CD4-positive, alpha-beta T cell treated with Interferon gamma for 1 hour (primary cell): Measurements from ENCODE around the gene RNF215.
"Not testable (repeated sequence)": the region's sequence is repeated elsewhere in the genome, so short reads cannot be mapped to it uniquely, and the experiment has no call there.

Experiments used
- DNase-seq: peaks from one replicate; pipeline ENCODE4 v3.0.0-alpha.2; 2020

Gene RNF215

DNA sequence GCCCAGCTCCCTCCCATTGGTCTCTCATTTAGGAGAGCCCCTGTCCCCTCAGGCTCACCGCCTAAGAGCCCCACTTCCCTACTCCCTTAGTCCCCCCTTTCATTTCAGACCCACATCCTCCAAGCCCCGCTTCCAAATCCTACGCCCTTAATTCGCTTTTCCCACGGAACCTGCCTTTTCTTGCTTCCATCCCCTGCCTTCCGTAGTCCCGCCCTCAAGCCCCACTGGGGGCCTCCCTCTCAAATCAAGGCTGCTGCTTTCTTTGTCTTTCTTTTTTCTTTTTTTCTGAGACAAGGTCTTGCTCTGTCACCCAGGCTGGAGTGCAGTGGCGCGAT is 30.0 kb downstream of the RNF215 start:
- no peak for DNase-seq

DNA sequence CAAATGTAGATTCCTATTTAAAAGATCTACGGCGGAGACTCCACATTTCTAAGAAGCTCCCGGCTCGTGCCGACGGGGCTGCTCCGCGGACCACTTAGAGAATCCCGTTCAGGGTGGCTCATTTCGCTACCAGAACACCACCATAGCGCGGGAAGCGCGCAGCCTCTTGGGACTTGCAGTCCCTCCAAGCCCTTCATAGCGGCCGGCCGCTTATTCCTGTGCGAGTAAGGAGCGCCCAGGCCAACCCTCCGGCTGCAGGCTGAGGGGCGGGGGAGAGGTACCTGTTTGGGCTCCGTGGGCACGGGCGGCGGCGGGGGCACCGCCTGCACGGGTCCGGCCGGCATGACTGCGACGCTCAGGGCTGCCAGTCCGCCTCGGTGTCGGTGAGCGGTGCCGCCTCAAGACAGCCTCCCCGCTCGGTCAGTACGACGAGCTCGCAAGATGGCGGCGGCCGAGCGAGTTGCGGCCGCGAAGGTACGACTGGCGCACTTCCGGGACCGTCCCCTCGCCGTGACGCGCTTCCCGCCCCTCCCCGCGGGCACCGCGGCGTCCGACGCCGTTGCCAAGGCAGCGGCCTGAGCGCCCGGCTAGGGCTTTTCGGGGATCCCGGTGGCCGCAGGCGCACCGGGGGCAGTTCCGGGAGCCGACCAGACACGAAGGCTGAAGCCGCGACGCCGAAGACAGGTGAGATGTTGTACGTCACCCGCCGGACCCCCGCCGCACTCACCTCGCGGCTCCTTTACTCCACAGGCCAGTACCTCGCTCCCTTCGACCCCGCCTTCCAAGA is 30.6 kb downstream of the RNF215 start, which contains the start of the genes CCDC157 and SF3A1:
TSS of gene CCDC157 (plus strand) at position 559 of the 787 bp plus-strand sequence. CDS start 8,994 bp downstream, outside the sequence.
TSS of gene SF3A1 (minus strand) at position 446 of the 787 bp plus-strand sequence. CDS start at position 344, 102 bp downstream.
- peak; percentile 85 for DNase-seq

DNA sequence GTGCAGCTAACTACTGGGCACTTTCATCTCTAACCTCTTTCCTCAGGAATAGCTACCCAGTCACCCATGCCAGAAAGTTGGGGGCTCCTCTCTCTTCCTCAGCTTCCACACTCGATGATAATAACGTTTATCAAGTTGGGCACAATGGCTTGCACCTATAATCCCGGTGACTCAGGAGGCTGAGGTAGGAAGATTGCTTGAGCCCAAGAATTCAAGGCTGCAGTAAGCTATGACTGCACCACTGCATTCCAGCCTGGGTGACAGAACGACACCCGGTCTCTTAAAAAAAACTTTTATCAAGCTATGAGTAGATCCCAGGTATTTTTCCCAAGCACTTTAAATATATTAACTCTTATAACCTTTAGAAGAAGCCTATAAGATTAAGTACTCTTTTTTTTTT is 32.6 kb downstream of the RNF215 start:
- DNase-seq, result no peak

DNA sequence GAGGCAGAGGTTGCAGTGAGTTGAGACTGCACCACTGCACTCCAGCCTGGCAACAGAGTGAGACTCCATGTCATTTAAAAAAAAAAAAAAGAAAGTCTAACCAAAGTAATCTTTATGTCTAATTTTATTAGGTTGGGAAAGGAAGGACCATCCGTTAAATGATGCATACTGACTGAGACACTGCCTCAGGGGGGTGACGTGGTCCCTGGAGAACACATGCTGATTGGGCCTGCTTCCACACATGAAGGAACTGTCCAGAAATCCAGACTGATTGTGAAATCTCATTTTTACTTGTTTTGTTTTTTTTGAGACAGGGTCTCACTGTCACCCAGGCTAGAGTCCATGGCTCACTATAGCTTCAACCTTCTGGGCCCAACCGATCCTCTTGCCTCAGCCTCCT is 36.0 kb downstream of the RNF215 start:
- no peak for DNase-seq

DNA sequence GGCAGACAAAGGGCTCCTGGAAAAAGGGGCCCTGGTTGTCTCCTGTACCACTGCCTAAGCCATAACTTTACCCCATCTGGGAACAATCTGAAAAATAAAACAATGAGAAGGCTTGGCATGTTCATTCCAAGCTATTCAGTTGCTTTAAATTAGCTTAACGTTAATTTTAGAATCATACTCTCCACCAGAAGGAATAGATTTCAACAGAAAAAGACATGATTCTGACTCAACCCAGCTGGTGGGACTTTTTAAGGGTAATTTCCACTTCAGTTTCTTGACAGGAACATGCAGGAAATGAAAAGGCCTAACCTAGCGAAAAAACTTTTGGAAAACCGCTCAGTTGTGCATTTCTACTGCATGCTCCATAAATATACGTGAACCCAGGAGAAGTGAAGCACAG is 38.4 kb downstream of the RNF215 start:
- no peak for DNase-seq

DNA sequence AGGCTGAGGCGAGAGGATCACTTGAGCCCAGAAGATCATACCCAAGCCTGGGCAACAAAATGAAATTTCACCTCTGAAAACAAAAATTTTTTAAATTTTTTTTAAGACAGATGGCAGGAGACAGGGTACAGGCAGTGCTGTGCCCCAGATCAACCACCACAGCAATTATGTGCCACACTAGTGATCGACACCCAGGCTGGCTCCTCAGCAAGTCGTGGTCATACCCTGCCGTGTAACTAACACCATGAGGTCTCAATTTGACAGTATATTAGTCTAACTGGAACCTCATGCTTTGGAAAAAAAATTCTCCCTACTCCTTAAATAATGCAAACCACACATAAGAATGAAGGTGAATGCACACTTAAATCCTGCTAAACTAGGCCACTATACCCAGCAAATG is 38.8 kb downstream of the RNF215 start:
- DNase-seq, result no peak

DNA sequence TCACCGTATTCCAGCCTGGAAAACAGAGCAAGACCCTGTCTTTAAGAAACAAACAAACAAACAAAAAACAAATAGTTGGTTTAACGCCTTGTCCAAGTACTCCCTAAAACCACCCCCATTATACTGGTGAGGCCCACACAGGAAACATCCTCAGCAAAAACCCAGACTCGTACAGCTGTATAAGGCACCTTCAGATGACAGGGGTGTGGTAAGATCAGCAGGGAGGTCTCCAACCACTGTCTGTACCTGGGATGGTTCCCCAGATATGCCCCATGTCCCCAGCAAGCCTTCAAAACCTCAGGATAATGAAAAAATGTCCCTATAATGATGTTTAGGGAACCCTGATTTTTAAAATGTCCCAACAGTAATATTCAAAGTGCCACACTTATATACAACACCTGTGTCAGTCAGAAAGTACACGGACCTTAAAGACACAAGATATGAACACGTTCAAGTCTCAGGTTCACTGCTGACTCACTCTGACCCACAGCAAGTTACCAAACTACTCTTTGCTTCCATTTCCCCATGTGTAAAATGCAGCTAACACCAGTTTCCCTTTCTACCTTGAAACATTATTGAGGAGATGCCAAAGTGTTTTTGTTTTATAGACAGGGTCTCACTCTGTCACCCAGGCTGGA is 39.8 kb downstream of the RNF215 start:
- no peak for DNase-seq

DNA sequence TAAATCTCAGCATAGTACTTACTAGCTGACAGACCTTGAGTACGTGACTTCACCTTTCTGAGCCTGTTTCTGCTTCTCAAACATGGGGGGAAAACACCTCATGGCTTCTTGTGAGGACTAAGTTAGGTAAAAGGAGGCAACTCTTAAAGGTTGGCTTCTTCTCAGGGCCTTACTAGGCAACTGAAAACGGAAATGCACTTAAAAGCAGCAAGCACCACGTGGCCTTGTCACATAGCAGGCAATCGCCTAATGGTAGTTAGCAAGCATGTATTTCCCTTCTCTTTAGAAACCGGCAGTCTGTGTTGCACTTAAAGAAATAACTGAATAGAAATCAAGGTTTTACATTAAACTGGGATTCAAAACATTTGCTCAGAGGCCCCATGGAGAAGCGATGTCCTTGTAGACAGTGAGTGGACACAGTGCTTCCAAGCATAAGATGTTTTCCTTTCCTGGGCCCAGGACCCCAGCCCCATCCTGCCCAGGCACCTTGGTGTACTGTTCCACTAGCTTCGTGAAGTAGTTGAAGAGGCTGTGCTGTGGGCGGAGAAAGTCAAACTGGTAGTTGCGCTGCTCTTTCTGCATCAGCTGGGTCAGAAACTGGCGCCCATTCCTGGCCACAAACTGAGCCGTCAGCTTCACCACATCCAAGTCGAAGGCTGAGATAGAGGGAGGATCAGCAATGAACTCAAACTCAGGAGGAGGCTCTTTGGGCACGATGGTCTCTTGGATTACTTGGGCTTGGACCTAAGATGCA is 42.6 kb downstream of the RNF215 start:
- no peak for DNase-seq

DNA sequence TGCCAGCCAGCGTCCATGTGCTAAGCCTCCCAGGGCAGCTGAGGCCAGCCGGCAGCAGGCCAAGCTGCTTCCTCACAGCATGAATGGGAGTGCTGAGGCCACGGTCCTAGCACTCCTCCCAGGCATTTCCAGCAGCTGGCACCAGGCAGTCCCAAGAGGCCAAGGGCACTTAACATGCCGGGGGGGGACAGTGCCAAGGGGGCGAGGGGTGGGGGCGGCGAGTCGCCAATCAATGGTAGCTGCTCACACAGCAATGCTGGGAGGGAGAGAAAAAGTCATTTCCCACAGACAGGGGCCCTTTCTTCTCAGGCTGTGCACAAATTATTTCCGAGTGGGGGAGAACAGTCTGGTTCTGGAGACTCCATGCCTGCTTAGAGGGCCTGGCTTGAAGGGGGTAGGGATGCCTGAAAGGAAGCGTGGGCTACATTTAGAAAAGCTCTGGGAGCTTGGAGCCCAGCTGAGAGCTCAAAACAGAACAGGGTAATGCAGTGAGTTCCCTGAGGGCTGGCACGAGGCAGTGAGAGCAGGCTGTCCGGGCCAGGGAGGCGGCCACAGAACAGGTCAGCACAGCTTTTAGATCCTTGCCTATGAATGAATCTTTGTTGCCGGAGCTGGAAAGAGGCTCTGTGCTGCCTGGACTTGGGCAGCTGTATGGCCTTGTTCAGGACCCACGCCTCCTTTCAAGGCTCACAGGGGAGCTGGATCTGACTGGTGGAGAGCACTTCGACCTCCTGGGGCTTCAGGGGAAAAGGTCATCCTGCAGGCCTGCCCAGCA is 46.1 kb downstream of the RNF215 start:
- no peak for DNase-seq

DNA sequence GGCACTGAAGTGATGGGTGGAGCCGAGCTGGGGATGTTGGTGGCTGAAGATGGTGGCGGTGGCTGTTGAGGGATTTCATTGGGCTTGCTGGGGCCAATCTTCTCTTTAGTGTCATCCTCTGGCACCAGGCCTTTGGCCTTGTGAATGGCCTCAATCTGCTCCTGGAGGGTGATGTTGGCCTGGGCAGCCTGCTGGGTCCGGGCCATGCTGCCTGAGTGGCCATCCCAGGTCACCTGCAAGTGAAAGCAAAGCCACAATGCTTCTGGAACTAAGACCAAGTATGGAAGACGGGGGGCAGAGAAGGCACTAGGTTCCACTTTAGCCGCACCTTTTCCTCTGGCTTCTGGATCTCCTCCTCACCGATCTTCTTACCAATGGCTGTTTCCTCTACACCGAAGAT is 48.4 kb downstream of the RNF215 start:
- DNase-seq, result no peak

DNA sequence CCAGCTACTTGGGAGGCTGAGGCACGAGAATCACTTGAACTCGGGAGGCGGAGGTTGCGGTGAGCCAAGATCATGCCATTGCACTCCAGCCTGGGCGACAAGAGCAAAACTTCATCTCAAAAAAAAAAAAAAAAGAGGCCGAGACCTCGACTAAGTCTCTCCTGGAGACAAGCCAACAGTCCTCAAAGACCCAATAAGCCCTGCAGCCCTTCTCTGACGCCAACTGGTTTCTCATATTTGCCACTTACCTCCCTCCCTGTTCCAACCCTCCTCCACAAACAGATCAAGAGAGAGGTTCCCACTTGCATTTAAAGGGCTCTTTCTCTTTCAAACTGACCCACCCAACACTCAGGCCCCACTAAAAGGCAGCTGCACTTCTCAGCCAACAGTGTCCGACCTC is 48.9 kb downstream of the RNF215 start:
- DNase-seq, result not testable (repeated sequence)

DNA sequence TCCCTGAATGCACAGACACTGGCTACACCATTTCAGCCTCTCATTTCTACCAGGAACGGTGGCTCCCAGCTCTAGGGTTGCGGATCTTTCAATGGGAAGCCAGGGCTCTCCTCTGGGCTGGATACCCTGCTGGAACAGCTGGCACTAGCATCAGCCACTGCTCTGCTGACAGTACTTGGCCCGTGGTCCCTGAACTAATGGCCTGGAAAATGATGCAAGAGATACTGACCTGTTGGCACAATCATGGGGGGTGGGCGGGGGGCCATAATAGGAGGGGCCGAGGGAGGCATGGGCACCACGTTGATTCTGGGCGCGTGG is 49.8 kb downstream of the RNF215 start:
- no peak for DNase-seq

DNA sequence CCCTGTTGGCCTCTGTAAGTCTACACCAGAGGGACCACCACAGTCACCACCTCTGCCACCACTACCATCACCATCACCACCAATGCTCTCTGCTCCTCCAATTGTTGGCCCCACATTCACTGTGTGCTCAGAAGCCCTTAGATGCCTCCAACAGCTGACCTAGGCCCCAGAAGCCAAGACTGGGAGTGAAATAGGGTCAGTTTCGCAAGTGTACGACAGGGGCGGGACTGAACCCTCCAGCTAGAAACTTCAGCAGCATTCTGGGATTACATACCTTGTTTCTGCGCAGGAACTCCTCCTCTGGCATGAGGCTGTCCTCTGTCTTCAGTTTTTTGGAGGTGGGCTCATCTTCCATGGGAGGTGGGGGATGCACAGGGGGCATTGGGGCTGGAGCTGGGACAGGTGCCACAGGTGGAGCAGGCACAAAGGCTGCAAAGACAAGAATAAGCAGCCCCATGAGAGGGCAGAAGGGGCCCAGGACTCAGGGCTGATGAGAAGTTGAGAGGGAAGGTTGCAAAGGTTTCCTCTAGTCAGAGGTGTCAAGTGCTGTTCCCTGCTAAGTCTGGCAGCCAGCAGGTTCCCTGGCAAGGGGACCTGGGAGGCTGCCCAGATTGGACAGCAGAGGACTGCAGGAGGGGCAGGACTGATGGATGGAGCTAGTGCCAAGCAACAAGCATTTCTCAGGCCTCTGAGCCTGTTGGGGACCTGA is 50.3 kb downstream of the RNF215 start:
- no peak for DNase-seq

DNA sequence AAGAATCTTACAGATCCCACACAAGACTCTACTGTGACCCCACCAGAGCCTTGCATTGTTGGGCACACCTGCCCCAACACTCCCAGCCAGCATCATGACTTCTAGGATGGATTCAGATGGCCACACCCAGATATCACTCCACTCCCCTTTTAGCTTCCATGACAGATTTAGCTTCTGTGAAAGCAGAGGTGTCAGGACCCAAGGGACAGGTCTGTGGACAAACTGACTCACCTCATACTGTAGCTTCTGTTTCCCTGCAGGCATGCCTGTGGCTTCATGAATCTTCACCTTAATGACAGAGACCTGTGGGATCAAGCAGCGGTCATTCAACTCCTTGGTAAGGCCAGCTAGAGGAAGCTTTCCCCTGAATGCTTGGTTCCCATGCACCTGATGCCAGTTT is 52.0 kb downstream of the RNF215 start:
- no peak for DNase-seq

DNA sequence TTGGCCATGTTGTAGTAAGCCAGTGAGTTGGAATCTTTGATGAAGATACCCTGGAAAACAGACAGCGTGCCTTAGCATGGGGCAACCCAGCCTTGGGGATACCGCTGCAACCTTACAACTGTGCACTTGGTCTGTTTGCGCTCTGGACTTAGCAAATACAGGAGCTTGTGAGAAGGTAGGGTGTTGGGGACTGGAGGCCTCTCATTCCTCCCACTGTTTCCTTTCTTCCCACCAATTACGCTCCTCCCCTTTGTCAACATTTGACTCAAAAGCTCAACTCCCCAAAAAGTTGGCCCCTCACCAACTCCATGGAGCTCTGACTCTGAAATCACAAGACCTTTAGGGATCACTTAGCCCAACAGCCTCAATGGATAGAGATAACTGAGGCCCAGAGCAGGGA is 52.6 kb downstream of the RNF215 start:
- no peak for DNase-seq

DNA sequence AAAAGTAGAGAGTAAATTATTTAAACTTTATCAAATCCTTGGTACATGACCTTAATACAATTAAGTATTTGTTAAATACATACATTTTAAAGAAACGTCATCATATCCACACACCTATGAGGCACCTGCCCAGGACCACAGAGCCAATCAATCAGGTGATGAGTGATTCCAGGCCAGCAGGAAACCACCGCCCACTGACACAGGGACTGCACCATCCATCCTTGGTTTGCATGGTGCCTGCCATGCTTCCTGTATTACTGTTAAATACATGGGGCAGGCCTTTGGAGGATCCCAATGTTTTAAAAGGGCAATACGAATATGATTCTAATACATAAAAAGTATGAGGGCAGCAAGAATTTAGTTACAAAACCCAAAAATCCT is 53.5 kb downstream of the RNF215 start:
- DNase-seq, result no peak

DNA sequence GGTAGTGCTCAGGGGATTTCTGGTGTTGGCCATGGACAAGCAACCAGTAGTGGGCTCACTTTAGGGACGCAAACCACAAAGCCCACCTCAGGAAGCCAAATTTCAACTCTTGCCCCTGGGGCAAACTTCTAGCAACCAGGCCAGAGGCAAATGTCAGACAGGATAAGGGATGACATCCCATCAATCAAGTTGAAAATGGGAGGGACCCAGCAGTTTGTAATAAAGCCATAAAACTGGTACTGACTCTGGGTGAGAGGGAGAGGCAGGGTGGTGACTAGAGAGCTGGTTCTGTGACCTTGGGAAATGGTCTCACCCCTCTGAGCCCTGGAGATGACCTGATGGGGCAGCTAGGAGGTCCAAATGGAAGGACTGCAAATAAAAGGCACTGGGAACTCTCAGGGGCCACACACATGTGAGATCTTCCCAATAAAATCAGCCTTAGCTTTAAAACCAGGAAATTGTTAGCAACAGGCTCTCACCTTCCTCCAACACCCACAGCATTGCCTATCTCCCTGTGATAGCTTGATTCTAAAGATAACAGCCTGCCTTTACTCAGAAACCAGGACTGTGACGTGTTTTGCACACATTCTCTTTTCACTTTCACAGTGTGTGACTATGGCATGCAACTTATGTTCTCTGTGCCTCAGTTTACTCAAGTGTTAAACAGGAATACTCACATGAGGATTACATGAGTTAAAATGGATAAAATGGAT is 54.1 kb downstream of the RNF215 start:
- no peak for DNase-seq

DNA sequence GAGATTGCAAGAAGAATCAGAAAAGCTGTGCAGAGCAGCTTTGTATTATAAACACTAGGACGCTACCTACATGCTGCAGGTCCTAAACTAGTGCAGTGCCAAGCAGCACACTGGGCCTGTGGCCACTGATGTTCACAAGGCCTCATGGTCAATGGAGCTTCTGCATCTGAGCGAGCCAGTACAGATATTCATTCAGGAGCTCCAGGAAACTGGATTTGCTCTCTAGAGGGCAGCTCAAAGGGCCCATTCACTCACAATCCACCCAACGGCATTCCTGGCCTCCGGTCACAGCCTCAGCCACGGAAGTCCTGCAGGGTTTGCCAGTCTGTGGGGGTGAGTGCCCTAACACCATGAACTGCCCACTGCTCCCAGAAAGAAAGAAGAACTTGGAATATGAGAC is 54.7 kb downstream of the RNF215 start:
- DNase-seq, result no peak
